Panc1 (cell line): ENCODE measurements around the gene EIF4EBP3. TPM values are rescaled to one million over a fixed set of nuclear protein-coding genes. Genes with fewer than 3 reads are reported as not detected.

Experiments used
- ATAC-seq: fragments of 200-7000 bp; cut with Tn5 transposase; 2 replicates; pipeline ENCODE4 v1.9.1; 2020; ENCODE audit warnings: mild to moderate bottlenecking, moderate library complexity
- BruUV-seq: library from RNA; stranded (reverse); fragments of 400-500 nt; replicated peaks from 2 replicates; lab custom pipeline; 2021; lab: Mats Ljungman, UMichigan
- CTCF ChIA-PET: fragments of 300-600 bp; sonication (Branson Sonifier 250); formaldehyde crosslinking; loops from one replicate; lab custom pipeline; 2022; ENCODE audit warnings: antibody characterized with exemption; lab: Charles Lee
- POLR2A ChIA-PET: fragments of 300-600 bp; sonication (Branson Sonifier 250); formaldehyde crosslinking; loops from one replicate; lab custom pipeline; 2022; ENCODE audit warnings: antibody characterized with exemption; lab: Charles Lee
- DNase-seq: peaks from one replicate; pipeline ENCODE4 v3.0.0-alpha.2; 2010; ENCODE audit warnings: low read depth, low spot score
- H3K27ac ChIP-seq: 2 replicates; pipeline ENCODE4 v1.5.1; 2011; ENCODE audit warnings: mild to moderate bottlenecking, low read length, inconsistent platforms
- H3K27me3 ChIP-seq: fragments of 200-500 bp; sonication (Bioruptor generic); 2 replicates; pipeline ENCODE4 v1.6.0; 2014; ENCODE audit warnings: low read length, inconsistent platforms; ENCODE audit not compliant: control insufficient read depth, insufficient read depth
- H3K36me3 ChIP-seq: fragments of 200-500 bp; sonication (Bioruptor generic); 2 replicates; pipeline ENCODE4 v1.5.1; 2014; ENCODE audit warnings: inconsistent platforms, mild to moderate bottlenecking, low read length, moderate library complexity; ENCODE audit not compliant: control insufficient read depth, insufficient read depth
- H3K4me1 ChIP-seq: 2 replicates; pipeline ENCODE4 v1.5.1; 2011; ENCODE audit warnings: inconsistent platforms, mild to moderate bottlenecking, low read length, moderate library complexity; ENCODE audit not compliant: control insufficient read depth, insufficient read depth
- H3K4me3 ChIP-seq, 2 experiments: 2 replicates each; pipeline ENCODE4 v1.5.1; 2011 to 2012; ENCODE audit warnings: low read depth in 2 of 2, low read length in 2 of 2, mild to moderate bottlenecking in 2 of 2, inconsistent platforms in 1 of 2, moderate library complexity in 1 of 2
- H3K9me3 ChIP-seq: fragments of 200-500 bp; sonication (Bioruptor generic); 2 replicates; pipeline ENCODE4 v1.5.1; 2014; ENCODE audit warnings: low read depth, mild to moderate bottlenecking, inconsistent platforms, low read length, moderate library complexity; ENCODE audit not compliant: control insufficient read depth, insufficient read depth
- POLR2AphosphoS5 ChIP-seq: IDR thresholded peaks from 2 replicates; pipeline ENCODE4 v1.6.1; 2012; ENCODE audit warnings: mild to moderate bottlenecking, low read depth, low read length, moderate library complexity
- SIN3A ChIP-seq: IDR thresholded peaks from 2 replicates; pipeline ENCODE4 v1.6.1; 2012; ENCODE audit warnings: low read depth, mild to moderate bottlenecking, low read length, moderate library complexity, borderline replicate concordance; ENCODE audit not compliant: insufficient read depth
- TCF7L2 ChIP-seq: IDR thresholded peaks from 2 replicates; pipeline ENCODE4 v1.6.1; 2011; ENCODE audit warnings: mild to moderate bottlenecking, low read depth, low read length, inconsistent platforms
- in situ Hi-C: cut with HindIII; loops from 2 replicates; pipeline ENCODE4 v1.10.0; 2016; ENCODE audit warnings: low sequenced_read_pairs, low pct_unique_long_range_greater_than_20kb
- intact Hi-C: fragments of 100-400 bp; cut with micrococcal nuclease; formaldehyde crosslinking; loops from one replicate; pipeline ENCODE4 v1.10.0; 2022; ENCODE audit not compliant: unreplicated experiment
- total RNA-seq: library from RNA; stranded (reverse); gene quantifications from one replicate; pipeline ENCODE4 v1.2.1, GENCODE V29; 2021; ENCODE audit not compliant: unreplicated experiment
- TF ChIP-seq, protein P1 (sequence below): fragments of 450-650 bp; IDR thresholded peaks from 2 replicates; pipeline ENCODE4 v1.5.1; 2017; ENCODE audit warnings: mild to moderate bottlenecking
- TF ChIP-seq, protein P2 (sequence below), 2 experiments: IDR thresholded peaks; 2 replicates each; pipeline ENCODE4 v1.6.1; 2011 to 2012; ENCODE audit warnings: low read depth in 2 of 2, control low read depth in 1 of 2, low read length in 1 of 2, mild to moderate bottlenecking in 1 of 2, moderate library complexity in 1 of 2; ENCODE audit not compliant: insufficient read depth in 1 of 2

Gene EIF4EBP3
- total RNA-seq, 1 experiment from 2014 or later = 8.6 TPM

DNA sequence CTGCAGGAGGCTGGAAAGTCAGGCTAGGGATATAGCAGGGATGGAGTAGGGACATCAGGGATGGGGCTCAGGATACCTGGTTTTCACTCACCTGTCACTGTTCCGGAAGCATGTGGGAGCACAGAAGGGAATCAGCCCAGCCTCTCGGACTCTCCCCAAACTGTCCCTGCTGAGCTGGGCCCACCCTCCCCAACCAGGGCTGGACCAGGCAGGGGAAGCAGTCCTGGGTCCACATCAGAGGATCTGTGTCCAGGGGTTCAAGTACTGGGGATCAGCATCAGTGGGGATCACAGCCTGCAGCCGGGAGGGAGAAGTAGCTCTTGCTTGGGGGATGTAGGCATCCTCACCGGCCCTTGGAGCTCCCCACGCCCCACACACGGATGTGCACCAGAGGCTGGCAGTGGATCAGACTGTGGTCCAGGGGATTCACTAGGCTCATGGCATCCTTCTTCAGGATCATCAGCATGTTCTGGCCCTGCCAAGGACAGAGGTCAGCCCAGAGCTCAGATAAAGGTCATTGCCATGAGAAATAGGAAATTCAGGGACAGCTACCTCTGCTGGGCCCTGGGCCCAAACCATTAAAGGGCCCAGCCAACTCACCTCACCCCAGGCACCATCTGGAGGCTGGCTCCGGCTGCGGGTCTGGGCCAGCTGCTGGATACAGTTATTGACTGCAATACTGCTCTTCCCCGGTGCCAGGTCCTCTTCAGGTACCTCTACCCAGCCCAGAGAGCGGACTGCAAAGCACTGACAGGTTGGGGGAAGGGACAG lies 14.5 kb downstream of the EIF4EBP3 start:
- H3K9me3 ChIP-seq = no peaks in the 10 kb centered on the region
- H3K36me3 ChIP-seq = peaks cover 6% of the 10 kb centered on the region
- no TSS peak for BruUV-seq
- no peak overlapping the region for H3K4me3 ChIP-seq
- TF ChIP-seq SIN3A = no peak
- TF ChIP-seq, protein P1, sequence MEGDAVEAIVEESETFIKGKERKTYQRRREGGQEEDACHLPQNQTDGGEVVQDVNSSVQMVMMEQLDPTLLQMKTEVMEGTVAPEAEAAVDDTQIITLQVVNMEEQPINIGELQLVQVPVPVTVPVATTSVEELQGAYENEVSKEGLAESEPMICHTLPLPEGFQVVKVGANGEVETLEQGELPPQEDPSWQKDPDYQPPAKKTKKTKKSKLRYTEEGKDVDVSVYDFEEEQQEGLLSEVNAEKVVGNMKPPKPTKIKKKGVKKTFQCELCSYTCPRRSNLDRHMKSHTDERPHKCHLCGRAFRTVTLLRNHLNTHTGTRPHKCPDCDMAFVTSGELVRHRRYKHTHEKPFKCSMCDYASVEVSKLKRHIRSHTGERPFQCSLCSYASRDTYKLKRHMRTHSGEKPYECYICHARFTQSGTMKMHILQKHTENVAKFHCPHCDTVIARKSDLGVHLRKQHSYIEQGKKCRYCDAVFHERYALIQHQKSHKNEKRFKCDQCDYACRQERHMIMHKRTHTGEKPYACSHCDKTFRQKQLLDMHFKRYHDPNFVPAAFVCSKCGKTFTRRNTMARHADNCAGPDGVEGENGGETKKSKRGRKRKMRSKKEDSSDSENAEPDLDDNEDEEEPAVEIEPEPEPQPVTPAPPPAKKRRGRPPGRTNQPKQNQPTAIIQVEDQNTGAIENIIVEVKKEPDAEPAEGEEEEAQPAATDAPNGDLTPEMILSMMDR = no peak
- TF ChIP-seq, protein P2, sequence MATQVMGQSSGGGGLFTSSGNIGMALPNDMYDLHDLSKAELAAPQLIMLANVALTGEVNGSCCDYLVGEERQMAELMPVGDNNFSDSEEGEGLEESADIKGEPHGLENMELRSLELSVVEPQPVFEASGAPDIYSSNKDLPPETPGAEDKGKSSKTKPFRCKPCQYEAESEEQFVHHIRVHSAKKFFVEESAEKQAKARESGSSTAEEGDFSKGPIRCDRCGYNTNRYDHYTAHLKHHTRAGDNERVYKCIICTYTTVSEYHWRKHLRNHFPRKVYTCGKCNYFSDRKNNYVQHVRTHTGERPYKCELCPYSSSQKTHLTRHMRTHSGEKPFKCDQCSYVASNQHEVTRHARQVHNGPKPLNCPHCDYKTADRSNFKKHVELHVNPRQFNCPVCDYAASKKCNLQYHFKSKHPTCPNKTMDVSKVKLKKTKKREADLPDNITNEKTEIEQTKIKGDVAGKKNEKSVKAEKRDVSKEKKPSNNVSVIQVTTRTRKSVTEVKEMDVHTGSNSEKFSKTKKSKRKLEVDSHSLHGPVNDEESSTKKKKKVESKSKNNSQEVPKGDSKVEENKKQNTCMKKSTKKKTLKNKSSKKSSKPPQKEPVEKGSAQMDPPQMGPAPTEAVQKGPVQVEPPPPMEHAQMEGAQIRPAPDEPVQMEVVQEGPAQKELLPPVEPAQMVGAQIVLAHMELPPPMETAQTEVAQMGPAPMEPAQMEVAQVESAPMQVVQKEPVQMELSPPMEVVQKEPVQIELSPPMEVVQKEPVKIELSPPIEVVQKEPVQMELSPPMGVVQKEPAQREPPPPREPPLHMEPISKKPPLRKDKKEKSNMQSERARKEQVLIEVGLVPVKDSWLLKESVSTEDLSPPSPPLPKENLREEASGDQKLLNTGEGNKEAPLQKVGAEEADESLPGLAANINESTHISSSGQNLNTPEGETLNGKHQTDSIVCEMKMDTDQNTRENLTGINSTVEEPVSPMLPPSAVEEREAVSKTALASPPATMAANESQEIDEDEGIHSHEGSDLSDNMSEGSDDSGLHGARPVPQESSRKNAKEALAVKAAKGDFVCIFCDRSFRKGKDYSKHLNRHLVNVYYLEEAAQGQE (IDR thresholded peaks at IDR 0.05; ENCODE audit: insufficient read depth in 1 of 2, low read depth in 2 of 2, low read length in 1 of 2) = no peak
- no peak for TF ChIP-seq TCF7L2
- TF ChIP-seq POLR2AphosphoS5 = no peak
- no peak for DNase-seq
- intact Hi-C loops = loop anchor here (5.0 kb wide), 1 partner anchor 75 kb away; the partner anchor contains the start of gene TMCO6
- ATAC-seq = no peak
- POLR2A ChIA-PET = interaction anchor here (0.6 kb wide), 1 partner anchor 17 kb away, joined by 5 read pairs; no protein-coding TSS in a partner anchor
- H3K4me1 ChIP-seq = peaks cover 28% of the 10 kb centered on the region
- CTCF ChIA-PET = no interaction called here
- no peaks in the 10 kb centered on the region for H3K27me3 ChIP-seq
- in situ Hi-C loops = no loop called here
- no peak overlapping the region for H3K27ac ChIP-seq

- no peak for ATAC-seq
- in situ Hi-C loops (no loop called here), intact Hi-C loops (loop anchor here (5.0 kb wide), 1 partner anchor 74 kb away; the partner anchor contains the start of gene TMCO6)
- ChIA-PET CTCF (interaction anchor here (0.6 kb wide), 3 partner anchors 9 to 147 kb away, joined by 3 to 5 read pairs (median 3); no protein-coding TSS in a partner anchor), POLR2A (interaction anchor here (0.6 kb wide), 2 partner anchors 11 to 155 kb away, joined by 4 read pairs; no protein-coding TSS in a partner anchor)
- BruUV-seq = TSS peak; percentile 85
- no peak for DNase-seq
- Histone ChIP-seq H3K36me3 (peaks cover 9% of the 10 kb centered on the region), H3K9me3 (no peaks in the 10 kb centered on the region), H3K4me3 (peak overlapping the region; percentile 89 to 98), H3K27me3 (no peaks in the 10 kb centered on the region), H3K4me1 (peaks cover 22% of the 10 kb centered on the region), H3K27ac (peak overlapping the region; percentile 99)
- TF ChIP-seq, protein P1 = no peak
- TF ChIP-seq, protein P2 (IDR thresholded peaks at IDR 0.05; ENCODE audit: insufficient read depth in 1 of 2, low read depth in 2 of 2, low read length in 1 of 2) = no peak
- no peak for TF ChIP-seq TCF7L2
- TF ChIP-seq SIN3A = no peak
Measured at GRCh38 chr5:140563596-140563995, 16.1 kb downstream of the EIF4EBP3 start.
